Brain pericyte (primary cell): ENCODE measurements around the gene ADGRG1.

Experiments
- DNase-seq: peaks from one replicate; pipeline ENCODE4 v3.0.0-alpha.2; 2012; ENCODE audit warnings: low read depth, low spot score

The ADGRG1 gene

GRCh38 chr16:57606147-57606846, 22.1 kb upstream of the ADGRG1 start:
- no peak for DNase-seq

- no peak for DNase-seq
Observed at GRCh38 chr16:57606847-57607501, 21.5 kb upstream of the ADGRG1 start.

- DNase-seq, result no peak
Observed at GRCh38 chr16:57607676-57608461, 20.6 kb upstream of the ADGRG1 start.

- no peak for DNase-seq
Observed at GRCh38 chr16:57608462-57609113, 19.8 kb upstream of the ADGRG1 start.

- no peak for DNase-seq
Observed at GRCh38 chr16:57609541-57610401, 18.7 kb upstream of the ADGRG1 start.

- no peak for DNase-seq
Observed at GRCh38 chr16:57610611-57611010, 17.8 kb upstream of the ADGRG1 start.

GRCh38 chr16:57611181-57611580, 17.2 kb upstream of the ADGRG1 start:
- DNase-seq, result no peak

GRCh38 chr16:57611706-57612105, 16.7 kb upstream of the ADGRG1 start:
- no peak for DNase-seq

GRCh38 chr16:57612494-57612893, 15.9 kb upstream of the ADGRG1 start:
- DNase-seq, result no peak

- no peak for DNase-seq
Observed at GRCh38 chr16:57613514-57613913, 14.9 kb upstream of the ADGRG1 start.

- no peak for DNase-seq
Observed at GRCh38 chr16:57614536-57614935, 13.9 kb upstream of the ADGRG1 start.

- no peak for DNase-seq
Observed at GRCh38 chr16:57614944-57615343, 13.5 kb upstream of the ADGRG1 start.

- no peak for DNase-seq
Observed at GRCh38 chr16:57615813-57616212, 12.6 kb upstream of the ADGRG1 start.

GRCh38 chr16:57616241-57616640, 12.2 kb upstream of the ADGRG1 start:
- DNase-seq, result no peak

GRCh38 chr16:57616876-57617275, 11.6 kb upstream of the ADGRG1 start:
- DNase-seq, result no peak

GRCh38 chr16:57617604-57618111, 10.8 kb upstream of the ADGRG1 start:
- DNase-seq, result no peak

GRCh38 chr16:57618296-57619132, 9.9 kb upstream of the ADGRG1 start:
- no peak for DNase-seq

GRCh38 chr16:57619133-57619605, 9.3 kb upstream of the ADGRG1 start:
- no peak for DNase-seq

GRCh38 chr16:57619606-57620334, 8.7 kb upstream of the ADGRG1 start:
- DNase-seq, result no peak
